NT2/D1 (cell line): ENCODE measurements around the gene GRK4.

Experiments
- SUZ12 ChIP-seq: IDR thresholded peaks from 2 replicates; pipeline ENCODE4 v1.6.1; 2011; ENCODE audit not compliant: insufficient read length, insufficient read depth; ENCODE audit errors: extremely low read depth
- YY1 ChIP-seq: IDR thresholded peaks from 2 replicates; pipeline ENCODE4 v1.6.1; 2011; ENCODE audit not compliant: insufficient read length, insufficient read depth

DNA sequence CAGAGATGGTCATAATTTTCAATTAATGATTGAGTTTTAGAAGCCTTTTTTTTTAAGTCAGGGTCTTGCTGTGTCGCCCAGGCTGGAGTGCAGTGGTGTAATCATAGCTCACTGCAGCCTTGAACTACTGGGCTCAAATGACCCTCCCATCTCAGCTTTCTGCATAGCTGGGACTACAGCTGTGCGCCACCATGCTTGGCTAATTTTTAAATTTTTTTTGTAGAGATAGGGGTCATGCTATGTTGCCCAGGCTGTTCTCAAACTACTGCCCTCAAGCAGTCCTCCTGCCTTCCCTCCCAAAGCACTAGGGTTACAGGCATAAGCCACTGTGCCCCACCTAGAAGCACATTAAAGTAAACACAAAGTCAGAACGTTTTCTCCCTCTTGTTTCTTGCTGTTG lies 59.3 kb downstream of the GRK4 start:
- TF ChIP-seq SUZ12 (no peak), YY1 (no peak)
